ENCODE measurements around the gene FAM168B. TPM values are rescaled to one million over a fixed set of nuclear protein-coding genes. Genes with fewer than 3 reads are reported as not detected.

The FAM168B gene, protein sequence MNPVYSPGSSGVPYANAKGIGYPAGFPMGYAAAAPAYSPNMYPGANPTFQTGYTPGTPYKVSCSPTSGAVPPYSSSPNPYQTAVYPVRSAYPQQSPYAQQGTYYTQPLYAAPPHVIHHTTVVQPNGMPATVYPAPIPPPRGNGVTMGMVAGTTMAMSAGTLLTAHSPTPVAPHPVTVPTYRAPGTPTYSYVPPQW
- 93.7 and 125 TPM in 2 replicates for total RNA-seq

DNA sequence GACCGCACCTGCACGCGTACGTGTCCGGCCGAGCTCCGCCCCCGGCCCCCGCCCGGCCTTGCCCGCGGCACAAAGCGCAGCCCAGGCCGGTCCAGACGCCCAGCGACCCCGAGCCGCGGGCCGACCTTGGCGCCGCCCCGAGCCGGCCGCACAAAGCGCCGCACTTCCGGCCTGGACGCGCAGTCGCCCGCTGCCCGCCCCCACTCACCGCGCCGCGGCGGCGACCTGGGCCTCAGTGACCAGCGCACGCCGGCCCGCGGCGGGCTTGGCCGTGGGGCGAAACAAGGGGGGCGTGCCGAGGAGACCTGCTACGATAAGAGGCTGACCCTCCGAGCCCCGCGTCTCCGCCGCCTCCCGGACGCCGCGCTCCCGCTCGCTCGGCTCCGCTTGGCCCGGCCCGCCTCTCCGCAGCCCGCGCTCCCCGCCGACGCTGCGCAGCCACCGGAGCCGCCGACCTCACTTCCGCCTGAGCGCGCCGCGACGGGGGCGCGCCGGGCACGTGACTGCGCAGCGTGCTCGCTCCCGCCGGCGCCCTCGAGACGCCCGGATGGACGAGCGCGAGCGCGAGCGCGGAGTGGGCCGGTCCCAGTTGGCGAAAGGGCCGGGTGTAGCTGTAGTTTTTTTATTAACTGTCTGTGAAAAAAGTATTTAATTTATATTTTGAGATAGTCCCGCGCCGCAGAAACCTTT is at the start of gene FAM168B:
Gene FAM168B, minus strand, starts transcription at position 455 of the 690 bp plus-strand sequence. CDS start 10,814 bp downstream, outside the sequence.

GRCh38 chr2:131105156-131105949 is 12.1 kb upstream of the FAM168B start, which contains the start of gene PLEKHB2:
PLEKHB2 (plus strand) TSS chr2:131105336; CDS start chr2:131120942, 15,606 bp downstream.

Other genes with a start within 250 kb of the FAM168B start
- 84.1 and 110 TPM in 2 replicates for gene PLEKHB2, start 11.9 kb upstream of the FAM168B start, total RNA-seq
- not detected in 2 replicates for gene POTEE, start 116.1 kb upstream of the FAM168B start, total RNA-seq